Measurements from ENCODE around the gene HBS1L.

The HBS1L gene

GRCh38 chr6:134997133-134997995 is 57.3 kb downstream of the HBS1L start:
- no peak for DNase-seq

GRCh38 chr6:134995536-134995935 is 59.1 kb downstream of the HBS1L start:
- DNase-seq, result no peak

GRCh38 chr6:134994431-134994830 is 60.2 kb downstream of the HBS1L start:
- DNase-seq, result no peak

GRCh38 chr6:134992155-134992554 is 62.5 kb downstream of the HBS1L start:
- no peak for DNase-seq

- DNase-seq, result no peak
These were observed 64.4 kb downstream of the HBS1L start for GRCh38 chr6:134990262-134990661.

GRCh38 chr6:134984821-134985220 is 69.8 kb downstream of the HBS1L start:
- no peak for DNase-seq

- no peak for DNase-seq
These were observed 70.8 kb downstream of the HBS1L start for GRCh38 chr6:134983823-134984222.

GRCh38 chr6:134982161-134982560 is 72.5 kb downstream of the HBS1L start:
- no peak for DNase-seq

- DNase-seq, result no peak
These were observed 73.8 kb downstream of the HBS1L start for GRCh38 chr6:134980846-134981245.

GRCh38 chr6:134979142-134979541 is 75.5 kb downstream of the HBS1L start:
- no peak for DNase-seq

GRCh38 chr6:134974370-134974769 is 80.3 kb downstream of the HBS1L start:
- no peak for DNase-seq

- DNase-seq, result no peak
These were observed 86.9 kb downstream of the HBS1L start for GRCh38 chr6:134967711-134968110.

- DNase-seq, result no peak
These were observed 90.0 kb downstream of the HBS1L start for GRCh38 chr6:134964451-134965203.

- no peak for DNase-seq
These were observed 92.2 kb downstream of the HBS1L start for GRCh38 chr6:134962421-134962820.

GRCh38 chr6:134961366-134961765 is 93.3 kb downstream of the HBS1L start:
- no peak for DNase-seq

- no peak for DNase-seq
These were observed 95.0 kb downstream of the HBS1L start for GRCh38 chr6:134959603-134960002.

- no peak for DNase-seq
These were observed 97.9 kb downstream of the HBS1L start for GRCh38 chr6:134956676-134957075.

- DNase-seq, result no peak
These were observed 98.6 kb downstream of the HBS1L start for GRCh38 chr6:134956032-134956431.

- no peak for DNase-seq
These were observed 100.2 kb downstream of the HBS1L start for GRCh38 chr6:134954272-134955000.

GRCh38 chr6:134951494-134952263 is 102.9 kb downstream of the HBS1L start:
- no peak for DNase-seq

- no peak for DNase-seq
These were observed 104.1 kb downstream of the HBS1L start for GRCh38 chr6:134950482-134950881.

GRCh38 chr6:134949927-134950326 is 104.7 kb downstream of the HBS1L start, which contains the start of gene ALDH8A1:
TSS of gene ALDH8A1 (minus strand) at chr6:134950101. CDS start at chr6:134950053, 48 bp downstream.
- DNase-seq, result no peak

Measured in T-helper 9 cell (primary cell).